Peyer's patch (tissue), 4 donors: Measurements from ENCODE around the gene ZBTB20. TPM values are rescaled to one million over a fixed set of nuclear protein-coding genes. Genes with fewer than 3 reads are reported as not detected.

Experiments
- DNase-seq, 3 donors: peaks; one replicate each; pipeline ENCODE4 v3.0.0-alpha.2; 2017 to 2019
- H3K27ac ChIP-seq, 4 donors: fragments of 200-600 bp; sonication (generic); one replicate each; pipeline ENCODE4 v1.5.1; 2016 to 2019
- H3K27me3 ChIP-seq, 2 donors: fragments of 200-600 bp; sonication (generic); one replicate each; pipeline ENCODE4 v1.5.1; 2019
- H3K36me3 ChIP-seq, 3 donors: fragments of 200-600 bp; sonication (generic); one replicate each; pipeline ENCODE4 v1.5.1; 2016 to 2019
- H3K4me1 ChIP-seq, 4 donors: fragments of 200-600 bp; sonication (generic); one replicate each; pipeline ENCODE4 v1.5.1; 2016 to 2019
- H3K4me3 ChIP-seq, 4 donors: fragments of 200-600 bp; sonication (generic); 1 replicate in 3 of 4; 2 replicates in 1 of 4; pipeline ENCODE4 v1.5.1; 2016 to 2019; ENCODE audit warnings: mild to moderate bottlenecking in 1 of 4
- H3K9me3 ChIP-seq, 4 donors: fragments of 200-600 bp; sonication (generic); one replicate each; pipeline ENCODE4 v1.5.1; 2016 to 2019; ENCODE audit warnings: mild to moderate bottlenecking in 1 of 4
- CTCF ChIP-seq, 6 experiments: fragments of 450-650 bp in 4 of 6; fragments of 200-600 bp in 2 of 6; sonication (generic) in 1 of 6; IDR thresholded peaks; one replicate each; pipeline ENCODE4 v1.5.1; 2017 to 2019; ENCODE audit warnings: antibody characterized with exemption in 6 of 6, mild to moderate bottlenecking in 3 of 6, moderate library complexity in 1 of 6
- POLR2A ChIP-seq, 2 donors: fragments of 450-650 bp; IDR thresholded peaks; one replicate each; pipeline ENCODE4 v1.5.1; 2017; ENCODE audit warnings: antibody characterized with exemption in 2 of 2, mild to moderate bottlenecking in 2 of 2, moderate library complexity in 2 of 2
- total RNA-seq, 4 donors: library from RNA; depleted of rRNA; stranded (reverse); fragments of >200 nt; gene quantifications; one replicate each; pipeline ENCODE4 v1.1.0, GENCODE V29; 2016

The ZBTB20 gene
- total RNA-seq, 4 donors from 2014 or later, result 19.6 to 135 (median 57.2) TPM

GRCh38 chr3:114377426-114377825, 769.7 kb downstream of the ZBTB20 start:
- H3K9me3 ChIP-seq, result no peaks in the 10 kb centered on the region
- peaks cover 0 to 5% (median 0%) of the 10 kb centered on the region in 3 donors for H3K36me3 ChIP-seq
- TF ChIP-seq POLR2A (IDR thresholded peaks at IDR 0.05), result no peak
- no peak for TF ChIP-seq CTCF (IDR thresholded peaks at IDR 0.05)
- no peaks in the 10 kb centered on the region for H3K27me3 ChIP-seq
- no peak overlapping the region for H3K4me3 ChIP-seq
- no peak overlapping the region for H3K27ac ChIP-seq
- DNase-seq, result no peak
- peaks cover 0 to 4% (median 0%) of the 10 kb centered on the region in 4 donors for H3K4me1 ChIP-seq

GRCh38 chr3:114376516-114377185, 770.4 kb downstream of the ZBTB20 start:
- Histone ChIP-seq H3K27ac (no peak overlapping the region), H3K4me1 (peaks cover 0 to 4% (median 0%) of the 10 kb centered on the region in 4 donors), H3K27me3 (no peaks in the 10 kb centered on the region), H3K9me3 (no peaks in the 10 kb centered on the region), H3K4me3 (no peak overlapping the region), H3K36me3 (peaks cover 0 to 5% (median 0%) of the 10 kb centered on the region in 3 donors)
- no peak for DNase-seq
- TF ChIP-seq POLR2A (IDR thresholded peaks at IDR 0.05) (no peak), CTCF (IDR thresholded peaks at IDR 0.05) (no peak)

GRCh38 chr3:114375608-114376421, 771.3 kb downstream of the ZBTB20 start:
- H3K4me1 ChIP-seq, result peaks cover 0 to 4% (median 0%) of the 10 kb centered on the region in 4 donors
- DNase-seq, result no peak
- H3K9me3 ChIP-seq, result no peaks in the 10 kb centered on the region
- TF ChIP-seq CTCF (IDR thresholded peaks at IDR 0.05) (no peak), POLR2A (IDR thresholded peaks at IDR 0.05) (no peak)
- no peaks in the 10 kb centered on the region for H3K27me3 ChIP-seq
- no peak overlapping the region for H3K4me3 ChIP-seq
- H3K27ac ChIP-seq, result no peak overlapping the region
- H3K36me3 ChIP-seq, result peaks cover 0 to 5% (median 0%) of the 10 kb centered on the region in 3 donors

GRCh38 chr3:114374433-114374990, 772.6 kb downstream of the ZBTB20 start:
- no peaks in the 10 kb centered on the region for H3K36me3 ChIP-seq
- no peaks in the 10 kb centered on the region for H3K27me3 ChIP-seq
- H3K4me1 ChIP-seq, result no peaks in the 10 kb centered on the region
- DNase-seq, result no peak
- H3K4me3 ChIP-seq, result no peak overlapping the region
- no peaks in the 10 kb centered on the region for H3K9me3 ChIP-seq
- H3K27ac ChIP-seq, result no peak overlapping the region
- TF ChIP-seq POLR2A (IDR thresholded peaks at IDR 0.05) (no peak), CTCF (IDR thresholded peaks at IDR 0.05) (no peak)

- no peak overlapping the region for H3K4me3 ChIP-seq
- H3K4me1 ChIP-seq, result no peaks in the 10 kb centered on the region
- no peak for TF ChIP-seq CTCF (IDR thresholded peaks at IDR 0.05)
- no peak for TF ChIP-seq POLR2A (IDR thresholded peaks at IDR 0.05)
- no peaks in the 10 kb centered on the region for H3K27me3 ChIP-seq
- H3K9me3 ChIP-seq, result no peaks in the 10 kb centered on the region
- no peak for DNase-seq
- H3K36me3 ChIP-seq, result no peaks in the 10 kb centered on the region
- no peak overlapping the region for H3K27ac ChIP-seq
Observed at GRCh38 chr3:114370537-114371174, 776.4 kb downstream of the ZBTB20 start.
